Measurements from ENCODE around the gene BAHCC1.

The BAHCC1 gene

DNA sequence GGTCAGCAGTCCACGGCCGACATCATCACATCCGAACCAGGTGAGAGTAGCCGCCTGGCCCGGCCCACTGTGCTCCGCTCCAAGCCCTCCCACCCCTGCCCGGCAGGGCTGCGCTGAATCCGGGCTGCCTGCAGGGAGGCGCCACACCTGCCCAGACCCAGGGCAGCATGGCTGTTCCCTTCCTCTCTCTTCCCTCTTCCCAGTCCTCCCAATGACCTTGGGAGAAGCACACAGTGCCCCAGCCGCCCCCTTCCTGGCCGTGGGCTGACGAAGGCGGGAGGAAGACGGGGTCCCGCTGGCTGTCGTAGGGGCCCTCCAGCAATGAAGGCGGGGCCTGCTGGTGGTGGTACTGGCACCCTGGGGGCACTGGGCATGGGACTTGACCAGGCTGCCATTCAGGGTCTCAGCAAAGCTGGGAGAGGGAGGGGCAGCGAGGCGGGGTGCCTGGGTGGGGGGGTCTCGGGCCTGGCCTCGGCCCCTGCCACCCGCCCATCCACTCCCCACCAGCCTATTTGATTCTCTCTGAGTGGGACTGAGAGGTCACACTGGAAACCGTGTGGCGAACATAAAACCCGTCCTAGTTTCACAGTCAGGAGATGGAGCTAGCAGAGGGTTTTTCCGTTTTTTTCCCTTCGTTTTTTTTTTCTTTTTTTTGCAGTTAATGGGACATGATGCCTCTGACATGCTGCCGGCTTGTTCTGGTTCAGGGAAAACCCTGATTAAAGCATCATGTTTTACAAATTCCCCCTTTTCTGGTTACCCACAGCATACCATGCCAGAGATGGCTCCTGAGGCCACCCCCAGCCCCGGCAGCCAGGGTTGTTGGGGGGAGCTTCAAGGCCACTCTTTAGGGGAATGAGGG lies 50.6 kb downstream of the BAHCC1 start:
- no peak for DNase-seq

DNA sequence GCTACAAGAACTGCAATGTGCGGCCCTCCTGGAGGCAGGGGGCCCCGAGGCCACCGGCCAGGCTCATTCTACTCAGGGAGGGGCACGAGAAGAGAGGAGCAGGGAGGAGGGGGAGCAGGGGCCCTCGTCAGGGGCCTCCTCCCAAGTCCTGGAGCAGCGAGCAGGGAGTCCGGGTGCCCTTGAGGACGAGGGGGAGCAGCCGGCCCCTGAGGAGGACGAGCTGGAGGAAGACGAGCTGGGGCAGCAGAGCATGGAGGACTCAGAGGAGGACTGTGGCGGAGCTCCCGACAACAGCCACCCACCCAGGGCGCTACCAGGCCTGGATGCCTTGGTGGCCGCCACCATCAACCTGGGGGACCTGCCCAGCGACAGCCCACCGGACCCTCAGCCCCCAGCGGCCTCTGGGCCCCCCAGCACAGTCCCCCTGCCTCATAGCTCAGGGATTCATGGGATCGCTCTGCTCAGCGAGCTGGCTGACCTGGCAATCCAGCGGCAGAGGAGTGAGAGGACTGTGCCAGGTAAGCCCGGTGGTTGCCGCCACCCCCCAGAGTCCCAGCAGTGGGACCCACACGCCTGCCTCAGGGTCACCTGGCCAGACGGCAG lies 52.2 kb downstream of the BAHCC1 start:
- DNase-seq = no peak

GRCh38 chr17:81448442-81448841 lies 53.2 kb downstream of the BAHCC1 start:
- no peak for DNase-seq

- no peak for DNase-seq
These were observed 53.7 kb downstream of the BAHCC1 start for GRCh38 chr17:81448950-81449349.

- no peak for DNase-seq
These were observed 54.1 kb downstream of the BAHCC1 start for GRCh38 chr17:81449351-81449750.

GRCh38 chr17:81451823-81452222 lies 56.6 kb downstream of the BAHCC1 start:
- DNase-seq = no peak

DNA sequence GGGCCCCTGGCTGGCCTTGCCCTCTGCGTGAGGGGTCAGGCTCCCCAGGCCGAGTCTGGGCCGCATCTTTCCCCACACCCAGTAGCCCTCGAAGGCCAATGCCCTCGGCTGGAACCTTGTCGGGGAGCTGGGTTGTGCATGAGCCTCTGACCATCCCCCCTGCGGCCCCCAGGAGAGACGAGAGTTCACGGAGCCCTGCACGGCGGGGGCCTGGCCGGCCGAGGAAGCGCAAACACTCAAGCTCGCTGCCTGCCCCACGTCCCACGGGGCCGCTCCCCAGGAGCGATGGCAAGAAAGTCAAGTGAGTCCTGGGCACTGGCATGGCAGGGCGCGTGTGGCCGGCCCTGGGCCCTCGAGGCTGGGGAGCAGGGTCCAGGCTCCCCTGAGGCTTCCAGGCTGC lies 57.3 kb downstream of the BAHCC1 start:
- no peak for DNase-seq

GRCh38 chr17:81453076-81453475 lies 57.8 kb downstream of the BAHCC1 start:
- no peak for DNase-seq

- DNase-seq = no peak
These were observed 58.5 kb downstream of the BAHCC1 start for GRCh38 chr17:81453712-81454111.

DNA sequence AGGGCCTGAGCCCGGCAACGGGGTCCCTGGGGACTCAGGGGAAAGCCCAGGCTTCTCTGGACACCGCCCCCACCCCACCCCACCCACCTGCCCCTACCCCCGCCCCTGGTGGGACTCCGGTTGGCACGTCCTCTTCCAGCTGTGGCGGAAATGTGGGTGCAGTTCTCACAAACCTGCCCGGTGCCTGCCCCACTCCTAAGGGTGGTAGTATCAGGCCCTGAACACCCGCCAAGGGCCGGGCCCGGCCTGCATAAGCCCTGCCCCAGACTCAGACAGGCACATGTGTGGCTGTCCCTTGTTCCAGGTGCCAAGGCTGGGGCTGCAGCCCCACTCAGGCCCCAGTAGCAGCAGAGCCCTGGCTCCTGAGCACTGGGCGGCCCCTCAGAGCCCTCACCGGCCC lies 59.2 kb downstream of the BAHCC1 start:
- no peak for DNase-seq

GRCh38 chr17:81455387-81455786 lies 60.1 kb downstream of the BAHCC1 start:
- DNase-seq = no peak

DNA sequence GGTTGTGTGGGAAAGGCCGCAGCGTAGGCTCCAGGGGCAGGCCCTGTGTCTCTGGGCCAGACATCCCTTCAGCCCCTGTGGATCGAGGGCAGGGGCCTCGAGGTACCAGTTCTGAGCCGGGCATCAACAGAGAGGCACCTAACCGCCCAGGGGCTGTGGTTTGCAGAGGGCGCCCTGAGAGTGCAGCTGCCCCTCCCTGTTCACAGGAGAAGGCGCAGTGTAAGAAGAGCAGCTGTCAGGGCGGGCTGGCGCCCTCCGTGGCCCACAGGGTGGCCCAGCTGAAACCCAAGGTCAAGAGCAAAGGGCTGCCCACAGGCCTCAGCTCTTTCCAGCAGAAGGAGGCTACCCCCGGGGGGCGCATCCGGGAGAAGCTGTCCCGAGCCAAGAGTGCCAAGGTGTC lies 60.8 kb downstream of the BAHCC1 start:
- DNase-seq = no peak

DNA sequence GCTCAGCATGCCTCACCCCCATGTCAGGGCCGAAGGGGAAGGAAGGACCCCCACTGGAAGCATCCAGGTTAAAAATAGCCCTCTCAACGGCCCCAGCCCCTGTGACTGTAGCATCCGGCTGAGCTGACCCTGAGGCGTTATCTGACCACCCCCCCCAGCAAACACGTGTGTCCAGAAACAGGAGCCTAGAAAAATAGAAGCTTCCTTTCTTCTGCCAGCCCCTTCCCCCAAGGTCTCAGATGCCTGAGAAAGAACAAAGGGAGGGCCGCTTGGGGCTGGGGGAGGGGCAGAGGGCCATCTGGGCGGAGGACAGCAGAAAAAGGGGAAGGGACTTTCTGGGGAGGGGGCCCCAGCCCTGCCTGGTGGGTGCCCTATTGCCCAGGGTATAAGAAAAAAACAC lies 61.5 kb downstream of the BAHCC1 start:
- no peak for DNase-seq

DNA sequence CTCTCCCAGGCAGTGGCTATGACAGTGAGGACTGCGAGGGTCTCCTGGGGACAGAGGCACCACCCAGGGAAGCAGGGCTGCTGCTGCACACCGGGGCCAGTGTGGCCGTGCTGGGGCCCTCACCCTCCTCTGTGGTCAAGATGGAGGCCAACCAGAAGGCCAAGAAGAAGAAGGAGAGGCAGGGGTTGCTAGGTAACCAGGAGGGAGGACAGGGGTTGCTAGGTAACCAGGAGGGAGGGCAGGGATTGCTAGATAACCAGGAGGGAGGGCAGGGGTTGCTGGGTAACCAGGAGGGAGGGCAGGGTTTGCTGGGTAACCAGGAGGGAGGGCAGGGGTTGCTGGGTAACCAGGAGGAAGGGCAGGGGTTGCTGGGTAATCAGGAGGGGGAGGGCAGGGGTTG lies 62.1 kb downstream of the BAHCC1 start:
- DNase-seq = no peak

- no peak for DNase-seq
These were observed 62.8 kb downstream of the BAHCC1 start for GRCh38 chr17:81457917-81458555.

DNA sequence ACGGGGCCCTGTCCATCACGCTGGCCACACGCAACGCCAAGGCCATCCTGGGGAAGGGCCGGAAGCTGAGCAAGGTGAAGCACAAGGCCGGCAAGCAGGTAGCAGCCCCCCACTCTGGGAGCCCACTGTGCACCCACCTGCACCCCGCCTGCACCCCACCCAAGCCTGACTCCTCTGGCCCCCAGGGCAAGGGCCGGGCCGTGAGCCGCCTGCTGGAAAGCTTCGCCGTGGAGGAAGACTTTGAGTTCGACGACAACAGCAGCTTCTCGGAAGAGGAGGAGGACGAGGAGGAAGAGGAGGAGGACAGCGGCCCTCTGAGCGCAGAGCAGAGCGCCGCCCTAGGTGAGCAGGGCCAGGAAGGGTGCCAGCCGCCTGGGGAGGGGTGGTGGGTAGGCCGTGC lies 63.4 kb downstream of the BAHCC1 start:
- no peak for DNase-seq

DNA sequence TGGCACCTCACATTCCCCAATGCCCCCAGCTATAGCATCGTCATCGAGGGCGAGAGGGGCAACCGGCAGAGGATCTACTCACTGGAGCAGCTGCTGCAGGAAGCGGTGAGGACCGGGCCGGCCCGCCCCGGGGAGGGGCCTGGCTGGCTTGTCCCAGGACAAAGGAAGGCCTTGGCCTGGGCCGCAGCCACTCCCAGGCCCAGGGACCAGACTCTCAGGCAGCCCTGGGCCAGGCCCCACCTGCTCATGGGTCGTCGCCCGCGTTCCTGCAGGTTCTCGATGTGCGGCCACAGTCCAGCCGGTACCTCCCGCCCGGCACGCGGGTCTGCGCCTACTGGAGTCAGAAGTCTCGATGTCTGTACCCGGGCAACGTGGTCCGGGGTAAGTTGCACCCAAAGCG lies 64.0 kb downstream of the BAHCC1 start:
- no peak for DNase-seq

DNA sequence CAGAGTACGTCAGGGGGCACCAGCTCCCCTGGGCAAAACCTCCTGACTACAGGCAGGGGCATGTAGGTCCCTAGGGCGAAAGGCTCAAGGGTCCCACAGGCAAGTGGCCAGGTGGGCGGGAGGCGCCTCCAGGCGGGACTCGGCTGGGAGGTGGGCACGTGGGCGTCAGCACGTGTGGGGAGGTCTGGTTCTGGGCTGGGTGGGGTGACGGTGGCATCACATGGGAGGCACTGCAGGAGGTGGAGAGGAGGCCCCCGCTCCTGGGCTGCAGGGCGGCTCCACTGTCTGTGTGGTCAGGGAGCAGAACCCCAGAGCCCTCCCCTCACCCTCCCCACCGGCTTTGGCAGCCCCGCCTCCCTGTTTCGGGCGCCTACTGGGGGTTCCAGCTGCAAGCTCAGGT lies 64.6 kb downstream of the BAHCC1 start:
- no peak for DNase-seq

DNA sequence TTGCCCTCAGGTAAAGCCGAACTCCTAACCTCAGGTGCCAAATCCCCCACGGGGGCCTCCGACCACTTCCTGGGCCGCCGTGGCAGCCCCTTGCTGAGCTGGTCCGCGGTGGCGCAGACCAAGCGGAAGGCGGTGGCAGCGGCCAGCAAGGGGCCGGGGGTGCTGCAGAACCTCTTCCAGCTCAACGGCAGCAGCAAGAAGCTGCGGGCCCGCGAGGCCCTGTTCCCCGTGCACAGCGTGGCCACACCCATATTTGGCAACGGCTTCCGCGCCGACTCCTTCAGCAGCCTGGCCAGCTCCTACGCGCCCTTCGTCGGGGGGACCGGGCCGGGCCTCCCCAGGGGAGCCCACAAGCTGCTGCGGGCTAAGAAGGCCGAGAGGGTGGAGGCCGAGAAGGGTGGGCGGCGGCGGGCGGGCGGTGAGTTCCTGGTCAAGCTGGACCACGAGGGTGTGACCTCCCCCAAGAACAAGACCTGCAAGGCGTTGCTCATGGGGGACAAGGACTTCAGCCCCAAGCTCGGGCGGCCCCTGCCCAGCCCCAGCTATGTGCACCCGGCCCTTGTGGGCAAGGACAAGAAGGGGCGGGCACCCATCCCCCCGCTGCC lies 65.7 kb downstream of the BAHCC1 start:
- DNase-seq = no peak

- no peak for DNase-seq
These were observed 66.6 kb downstream of the BAHCC1 start for GRCh38 chr17:81461607-81462500.

GRCh38 chr17:81462506-81463125 lies 67.4 kb downstream of the BAHCC1 start:
- DNase-seq = no peak

- no peak for DNase-seq
These were observed 68.2 kb downstream of the BAHCC1 start for GRCh38 chr17:81463506-81463905.

Data from activated CD8-positive, alpha-beta memory T cell treated with anti-CD3 and anti-CD28 coated beads, Interleukin-2, amount 50 U/mL, for 4 hours (primary cell).